Retina (tissue), 1 donor: ENCODE measurements around the gene CDH4.

ENCODE experiments used
- DNase-seq: peaks from one replicate; pipeline ENCODE4 v3.0.0-alpha.2; 2016

CDH4 gene

DNA sequence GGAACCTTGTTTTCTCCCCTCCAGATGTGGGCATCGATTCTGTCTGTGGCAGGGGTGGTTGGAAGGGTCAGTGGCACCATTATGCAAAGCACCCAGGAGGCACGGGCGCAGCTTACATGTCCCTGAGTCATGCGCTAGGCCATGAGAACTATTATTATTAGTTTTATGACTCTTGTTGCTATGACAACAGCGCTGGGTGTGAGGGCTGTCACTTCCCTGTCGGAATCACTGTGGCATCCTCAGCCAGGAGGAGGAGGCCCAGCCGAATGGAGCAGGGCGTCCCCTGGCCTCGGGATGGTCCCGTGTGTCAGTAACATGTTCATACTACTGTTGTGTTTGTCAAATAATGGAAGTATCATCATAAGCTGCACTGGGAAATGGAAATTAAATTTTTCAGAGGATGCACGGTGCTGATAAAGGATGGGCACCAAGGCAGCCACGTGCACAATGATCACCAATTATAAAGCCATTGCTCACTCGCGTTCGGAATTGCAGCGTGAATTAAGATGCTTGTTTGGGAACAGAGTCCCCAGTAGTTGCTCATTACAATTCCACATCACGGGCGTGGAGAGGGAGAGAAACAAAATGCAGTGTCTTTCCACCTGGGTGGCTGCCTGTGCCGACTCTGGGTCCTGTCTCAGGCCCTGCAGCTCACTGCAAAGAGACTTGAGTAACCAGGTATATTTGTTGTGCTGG, 247.9 kb downstream of the CDH4 start:
- DNase-seq: no peak

DNA sequence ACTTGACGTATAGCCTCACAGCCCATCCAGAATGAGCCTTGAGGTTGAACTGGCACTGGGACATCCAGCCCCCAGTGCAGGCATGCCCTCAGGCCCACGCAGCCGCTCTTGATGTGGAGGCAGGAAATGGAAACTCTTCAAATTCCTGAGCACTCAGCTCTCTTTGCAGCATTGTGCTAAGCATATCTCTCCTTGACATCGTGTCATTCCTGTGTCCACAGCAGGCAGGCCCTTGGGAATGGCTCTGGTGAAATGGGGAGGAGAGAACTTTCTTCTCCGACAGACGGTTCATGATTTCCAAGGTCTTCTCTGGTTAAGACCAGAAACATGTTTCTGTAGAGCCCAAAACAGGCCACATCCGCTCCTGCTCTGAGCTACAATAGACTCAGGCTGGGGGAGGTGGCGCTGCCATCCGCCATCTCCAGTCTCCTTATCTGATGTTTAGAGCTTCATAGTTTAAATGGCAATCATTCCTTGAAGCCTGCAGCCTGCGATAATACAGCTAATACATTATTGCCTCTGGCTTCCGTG, 248.8 kb downstream of the CDH4 start:
- no peak for DNase-seq

DNA sequence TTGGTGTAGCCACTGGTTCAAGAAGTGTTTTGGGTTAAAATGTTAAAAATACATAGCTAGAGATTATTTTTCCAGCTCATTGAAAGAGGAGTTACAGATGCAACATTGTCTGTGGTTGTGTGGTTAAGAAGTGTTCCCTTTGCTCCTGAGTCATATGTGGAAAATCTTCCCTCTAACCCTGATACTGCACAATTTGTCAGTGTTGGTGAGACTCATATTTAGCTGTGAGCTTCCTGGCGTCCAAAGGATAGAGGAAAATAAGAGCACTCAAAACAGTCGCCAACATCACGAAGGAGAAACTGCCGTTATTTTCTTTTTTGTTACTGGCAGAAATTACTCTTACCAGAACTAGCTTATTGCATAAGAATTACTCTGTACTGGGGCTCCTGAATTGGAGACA, 250.4 kb downstream of the CDH4 start:
- DNase-seq: no peak

DNA sequence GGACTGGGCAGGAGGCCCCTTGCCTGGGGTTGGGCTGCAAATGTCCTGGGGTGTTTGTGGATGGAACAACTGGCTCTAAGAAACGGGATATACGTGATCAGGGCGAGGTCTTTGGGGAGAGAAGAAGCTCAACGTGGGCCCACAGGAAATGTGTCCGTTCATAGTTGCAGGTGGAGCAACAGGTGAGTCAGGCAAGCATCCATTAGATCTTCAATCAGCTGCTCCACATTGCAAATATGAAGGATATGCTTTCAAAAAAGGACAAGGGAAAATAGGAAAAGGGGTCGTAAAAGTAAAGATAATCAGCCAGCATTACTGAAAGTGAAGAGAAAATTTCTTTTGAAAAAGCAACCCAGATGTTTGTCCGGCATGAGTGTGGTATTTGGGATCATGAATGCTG, 251.0 kb downstream of the CDH4 start:
- DNase-seq: no peak

DNA sequence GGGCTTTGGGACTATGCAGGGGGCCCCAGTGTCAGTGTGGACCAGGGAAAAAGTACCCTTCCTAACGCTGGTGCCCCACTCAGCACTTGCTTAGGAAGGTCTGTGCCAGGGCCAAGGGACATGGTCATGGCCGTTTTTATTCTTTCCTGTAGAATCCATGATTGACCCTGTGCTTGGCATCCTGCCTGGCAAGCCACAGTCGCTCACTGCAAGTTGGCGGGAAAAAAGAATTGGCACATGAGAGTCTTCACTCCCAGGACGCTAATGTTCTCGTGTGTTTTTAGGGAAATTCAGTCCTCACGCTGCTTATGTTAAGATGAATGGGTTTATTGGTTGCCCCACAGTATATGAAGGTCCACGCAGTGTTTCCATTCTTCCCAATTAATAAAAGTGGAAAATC, 253.4 kb downstream of the CDH4 start:
- no peak for DNase-seq

DNA sequence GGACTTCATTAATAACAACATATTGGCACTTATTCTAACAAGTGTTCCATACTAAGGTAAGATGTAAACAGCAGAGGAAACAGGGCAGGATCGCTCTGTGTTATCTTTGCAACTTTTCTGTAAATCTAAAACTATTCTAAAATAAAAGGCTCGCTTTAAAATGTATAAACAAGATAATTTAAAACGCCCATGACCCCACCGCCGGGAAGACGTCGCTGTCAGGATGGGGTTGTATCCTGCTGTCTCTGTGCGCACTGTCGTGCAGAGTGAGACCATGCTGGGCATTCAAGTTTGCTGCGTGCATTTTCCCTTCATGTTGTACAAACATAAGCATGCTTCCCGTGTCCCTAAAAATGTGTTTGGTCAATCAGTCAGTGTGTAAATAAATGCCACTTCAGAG, 255.7 kb downstream of the CDH4 start:
- no peak for DNase-seq

DNA sequence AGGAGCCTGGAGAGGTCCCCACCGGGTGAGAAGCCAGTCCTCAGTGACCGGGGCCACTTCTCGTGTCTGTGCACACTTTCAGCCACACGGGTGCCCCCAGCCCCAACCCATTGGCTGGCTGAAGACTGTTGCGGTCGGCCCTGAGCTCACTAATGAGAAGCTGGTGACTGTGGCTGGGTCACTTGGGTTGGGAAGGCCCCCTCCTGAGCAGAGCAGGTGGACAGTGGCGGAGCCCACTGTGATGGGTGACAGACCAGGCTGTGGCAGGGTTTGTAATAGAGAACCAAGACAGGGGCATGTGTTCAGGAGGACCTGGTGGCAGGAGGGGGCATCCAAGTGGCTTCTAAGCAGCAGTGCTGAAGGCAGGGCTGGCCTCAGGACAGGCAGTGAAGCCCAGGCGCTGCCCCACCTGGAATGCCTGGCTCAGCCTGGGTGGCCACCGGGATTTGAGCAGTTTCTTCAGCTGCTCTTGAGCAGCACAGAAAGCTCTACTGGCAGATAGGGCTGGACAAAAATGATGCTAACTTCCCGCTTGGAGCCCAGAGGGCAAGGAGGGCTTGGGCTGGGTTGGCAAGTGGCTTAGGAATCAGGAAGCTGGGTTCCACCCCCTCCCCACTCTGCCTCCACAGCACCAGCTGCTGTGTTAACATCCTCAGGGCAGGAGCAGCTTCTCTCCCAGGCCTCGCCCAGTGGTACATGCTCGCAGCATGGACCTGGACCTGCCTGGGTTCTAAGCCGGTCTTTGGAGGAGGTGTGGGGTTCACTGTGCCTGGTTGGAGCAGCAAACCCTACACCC, 256.4 kb downstream of the CDH4 start:
- no peak for DNase-seq

DNA sequence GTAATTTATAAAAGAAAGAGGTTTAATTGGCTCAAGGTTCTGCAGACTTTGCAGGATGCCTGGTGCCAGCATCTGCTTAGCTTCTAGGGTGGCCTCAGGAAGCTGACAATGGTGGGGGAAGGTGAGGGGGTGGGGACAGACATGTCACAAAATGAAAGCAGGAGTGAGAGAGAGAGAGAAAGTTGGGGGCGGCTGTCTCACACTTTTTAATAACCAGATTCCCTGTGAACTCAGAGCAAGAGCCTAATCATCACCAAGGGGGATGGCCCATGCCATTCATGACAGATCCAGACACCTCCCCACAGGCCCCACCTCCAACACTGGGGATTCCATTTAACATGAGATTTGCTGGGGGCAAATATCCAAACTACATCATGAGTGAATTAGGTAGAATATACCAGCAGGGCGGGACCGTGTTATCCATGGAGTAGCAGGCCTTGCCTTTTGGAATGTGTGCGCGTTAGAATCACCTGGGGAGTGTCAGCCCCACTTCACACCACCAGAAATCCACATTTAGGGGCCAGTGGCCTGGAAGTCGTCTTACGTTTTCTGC, 258.8 kb downstream of the CDH4 start:
- DNase-seq: no peak

DNA sequence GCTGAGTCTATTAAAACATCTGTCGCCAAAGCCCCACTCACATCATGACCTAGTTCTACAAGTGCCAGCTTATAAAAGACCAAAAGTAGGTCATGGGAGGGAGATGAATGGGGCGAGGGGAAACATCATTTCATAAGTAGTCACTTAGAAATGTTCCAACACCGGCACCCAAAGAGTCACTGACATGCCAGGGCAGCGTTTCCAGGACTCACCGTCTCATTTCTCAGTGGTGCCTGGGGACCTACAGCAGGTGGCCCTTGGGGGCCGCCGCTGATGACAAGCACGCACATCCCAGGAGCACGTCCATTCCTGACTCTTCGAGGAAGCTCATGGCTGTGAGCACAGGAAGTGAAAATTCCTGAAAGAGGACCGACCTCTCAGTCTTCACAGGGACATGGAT, 260.4 kb downstream of the CDH4 start:
- DNase-seq: no peak

DNA sequence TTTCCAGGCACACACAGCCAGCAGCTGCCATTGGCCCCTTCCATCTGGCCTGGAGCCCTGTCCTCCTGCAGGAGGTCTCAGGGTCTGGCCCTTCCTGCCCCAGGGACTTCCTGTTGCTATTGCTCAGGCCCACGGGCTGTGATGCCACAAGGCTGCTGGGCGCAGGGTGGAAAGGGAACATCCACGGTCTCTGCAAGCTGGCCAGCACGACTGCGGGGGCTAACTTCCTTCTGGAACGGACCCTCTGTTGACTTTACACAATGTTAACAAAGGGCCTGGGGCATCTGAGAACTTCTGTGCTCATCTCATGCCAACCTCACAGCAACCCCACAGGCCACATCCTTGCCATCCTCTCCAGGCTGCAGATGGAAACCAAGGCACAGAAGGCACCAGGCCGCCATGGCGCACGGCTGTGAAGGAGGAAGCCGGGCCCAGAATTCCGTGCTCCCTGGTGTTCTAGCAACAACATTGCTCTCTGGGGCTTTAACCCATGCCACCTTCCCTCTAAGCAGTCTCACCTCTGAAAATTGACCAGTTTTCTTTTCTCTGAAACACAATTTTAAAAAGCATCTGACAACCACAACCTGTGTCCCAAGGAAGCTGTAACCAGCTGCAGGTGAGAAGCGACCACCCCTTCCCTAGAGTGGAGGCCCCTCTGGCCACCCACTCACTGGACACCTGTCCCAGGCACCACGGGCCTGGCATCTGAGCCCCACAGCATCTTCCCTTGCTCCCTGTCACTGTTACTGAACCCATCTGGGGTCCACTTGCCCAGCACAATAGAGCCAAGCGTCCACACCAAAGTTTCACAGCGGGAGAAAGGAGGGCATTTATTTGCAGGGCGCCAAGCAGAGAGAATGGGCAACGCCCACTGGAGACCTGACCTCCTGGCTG, 261.3 kb downstream of the CDH4 start:
- DNase-seq: no peak

DNA sequence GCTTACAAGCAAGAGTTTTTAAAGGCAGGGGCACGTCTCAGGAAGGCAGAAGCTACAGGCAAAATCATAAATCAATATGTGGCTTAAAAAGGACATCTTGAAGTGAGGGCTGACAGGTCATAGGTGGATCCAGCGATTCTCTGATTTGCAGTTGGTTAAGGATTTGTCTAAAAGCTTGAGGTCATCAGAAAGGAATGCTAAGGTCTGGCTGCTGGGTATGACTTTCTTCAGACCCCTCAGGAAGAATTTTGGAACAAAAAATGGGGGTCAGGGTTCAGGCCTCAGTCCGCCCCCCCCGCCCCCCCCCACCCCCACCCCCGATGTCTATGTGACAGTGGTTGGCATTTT, 261.9 kb downstream of the CDH4 start:
- DNase-seq: no peak

DNA sequence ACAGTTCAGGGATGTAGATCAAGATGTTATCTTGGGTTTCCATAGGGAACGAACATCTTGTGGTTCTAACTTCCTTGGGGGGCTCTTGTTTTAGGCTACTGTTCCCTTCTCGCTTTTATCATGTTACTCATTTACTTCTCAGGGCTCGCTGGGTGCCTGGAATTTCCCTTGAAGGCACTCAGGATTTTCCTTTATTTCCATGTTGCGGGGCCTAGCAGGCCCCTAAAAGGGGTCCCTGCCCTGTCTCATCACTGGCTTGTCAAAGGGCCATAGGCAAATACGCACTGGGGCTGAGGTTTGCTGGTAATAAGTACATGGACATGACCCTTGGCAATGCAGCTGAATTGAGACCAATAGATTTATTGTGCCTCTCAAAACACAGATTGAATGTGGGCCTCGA, 262.3 kb downstream of the CDH4 start:
- DNase-seq: no peak

DNA sequence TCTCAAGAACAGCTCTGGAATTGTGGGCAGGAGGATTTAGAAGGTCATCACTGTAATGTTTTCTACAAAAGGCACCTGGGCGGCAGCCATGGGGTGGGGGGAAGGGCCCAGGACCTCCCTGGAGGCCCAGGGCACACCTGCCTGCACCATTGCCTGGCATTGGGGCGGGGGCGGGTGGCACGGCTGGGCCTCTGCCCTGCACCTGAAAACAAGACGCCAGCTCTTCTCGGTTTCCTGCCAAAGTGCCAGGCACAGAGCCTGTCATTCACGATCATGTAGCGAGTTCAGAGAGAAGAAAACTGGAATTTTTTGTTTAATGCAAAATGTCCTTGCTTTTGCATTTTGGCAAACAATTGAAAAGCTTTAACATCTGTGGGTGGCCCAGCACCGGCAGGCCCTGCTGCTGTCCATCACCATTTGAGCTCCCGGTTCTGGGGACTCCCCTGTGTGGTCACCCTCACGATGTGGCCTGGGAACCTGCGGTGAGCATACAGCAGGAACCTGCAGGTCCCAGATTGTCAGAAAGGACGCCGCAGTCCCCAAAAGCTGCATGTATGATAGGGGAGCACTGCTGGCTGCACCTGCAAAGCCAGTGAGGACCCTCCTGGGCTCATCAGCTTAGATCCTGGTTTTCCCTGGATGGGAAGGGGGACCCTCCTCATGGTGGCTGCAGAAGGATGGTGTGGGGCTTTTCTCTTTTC, 262.9 kb downstream of the CDH4 start:
- no peak for DNase-seq

DNA sequence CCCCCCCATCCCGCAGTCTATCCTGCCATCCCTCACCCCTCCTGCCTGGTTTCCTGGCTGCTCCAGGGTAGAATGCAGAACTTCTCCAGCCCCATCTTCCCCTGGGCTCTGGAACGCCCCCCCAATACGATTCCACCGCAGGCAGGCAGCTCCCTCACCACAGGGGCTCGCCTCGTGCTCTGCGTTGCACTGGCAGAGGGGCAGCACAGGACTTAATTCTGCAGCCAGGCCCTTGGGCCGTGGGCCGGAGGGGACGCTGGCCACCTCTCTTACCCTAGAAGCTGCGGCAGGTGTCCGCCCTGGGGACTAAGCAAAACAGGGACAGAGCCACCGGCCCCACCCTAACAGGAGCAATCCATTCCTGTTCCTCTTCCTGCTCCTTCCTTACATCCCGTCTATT, 263.9 kb downstream of the CDH4 start:
- no peak for DNase-seq

DNA sequence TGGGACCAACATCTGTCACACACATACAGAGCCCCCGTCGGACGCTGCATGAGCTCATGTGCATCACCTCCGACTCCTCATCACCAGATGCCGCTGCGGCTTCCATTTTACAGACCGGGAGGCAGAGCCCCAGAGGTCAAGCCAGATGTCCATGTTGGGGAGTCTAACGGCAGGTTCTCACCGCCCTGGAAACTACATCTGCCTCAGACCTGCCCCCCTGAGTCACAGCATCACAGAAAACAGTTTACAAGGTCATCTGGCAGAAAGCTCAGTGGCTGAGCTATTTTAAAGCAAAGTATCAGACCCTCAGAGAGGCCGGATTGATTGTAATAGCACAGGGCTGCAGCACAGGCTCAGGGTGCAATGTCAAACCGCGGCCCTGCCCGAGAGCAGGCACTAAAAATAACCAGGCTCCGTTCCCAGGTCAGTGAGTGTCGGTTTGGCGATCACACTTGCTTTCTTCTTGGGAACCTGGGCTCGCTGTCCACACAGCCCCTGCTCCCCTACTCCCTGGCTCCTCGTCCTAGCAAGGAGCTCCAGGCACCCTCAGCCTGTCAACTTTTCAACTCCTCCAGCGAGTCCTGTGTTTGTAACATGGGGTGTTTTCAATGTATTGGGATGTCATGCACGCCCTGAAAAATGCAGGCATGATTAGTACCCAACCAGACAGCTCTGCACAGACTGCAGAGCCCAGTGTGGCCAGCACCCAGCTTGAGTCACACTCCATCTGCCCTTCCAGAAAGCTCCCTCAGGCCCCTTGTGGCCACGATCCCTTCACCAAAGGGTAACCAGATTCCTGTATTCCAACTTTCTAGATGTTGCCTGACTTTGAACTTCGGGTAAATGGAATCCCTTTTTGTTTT, 264.5 kb downstream of the CDH4 start:
- no peak for DNase-seq

DNA sequence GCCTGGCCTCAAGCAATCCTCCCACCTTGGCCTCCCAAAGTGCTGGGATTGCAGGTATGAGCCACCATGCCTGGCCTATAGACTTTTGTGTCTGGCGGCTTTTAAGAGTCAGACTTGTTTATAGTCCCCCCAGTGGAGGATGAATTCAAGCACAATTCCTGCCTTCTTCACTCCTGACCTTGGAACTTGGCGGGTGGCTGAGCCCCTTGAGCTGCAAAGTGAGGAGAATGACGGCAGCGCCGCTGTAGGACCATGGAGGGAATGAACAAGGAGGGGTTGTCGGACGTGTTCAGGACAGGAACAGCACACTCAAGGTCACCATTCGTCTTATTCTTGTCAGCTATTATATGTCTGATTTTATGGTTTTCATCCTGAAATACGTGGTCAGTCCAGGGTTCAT, 265.4 kb downstream of the CDH4 start:
- no peak for DNase-seq

DNA sequence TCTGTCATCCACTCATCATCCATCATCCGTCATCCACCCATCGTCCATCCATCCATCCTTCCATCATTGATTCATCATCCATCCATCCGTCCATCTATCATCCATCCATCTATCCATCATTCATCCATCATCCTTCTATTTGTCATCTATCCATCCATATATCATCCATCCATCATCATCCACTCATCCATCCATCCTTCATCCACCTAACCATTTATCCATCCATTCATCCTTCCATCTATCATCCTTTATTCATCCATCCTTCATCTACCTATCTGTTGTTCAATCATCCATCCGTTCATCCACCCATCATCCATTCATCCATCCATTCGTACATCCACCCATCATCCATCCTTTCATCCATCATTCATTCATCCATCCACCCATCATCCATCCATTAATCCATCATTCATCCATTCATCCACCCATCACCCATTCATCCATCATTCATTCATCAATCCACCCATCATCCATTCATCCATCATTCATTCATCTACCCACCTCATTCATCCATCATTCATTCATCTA, 266.4 kb downstream of the CDH4 start:
- no peak for DNase-seq

DNA sequence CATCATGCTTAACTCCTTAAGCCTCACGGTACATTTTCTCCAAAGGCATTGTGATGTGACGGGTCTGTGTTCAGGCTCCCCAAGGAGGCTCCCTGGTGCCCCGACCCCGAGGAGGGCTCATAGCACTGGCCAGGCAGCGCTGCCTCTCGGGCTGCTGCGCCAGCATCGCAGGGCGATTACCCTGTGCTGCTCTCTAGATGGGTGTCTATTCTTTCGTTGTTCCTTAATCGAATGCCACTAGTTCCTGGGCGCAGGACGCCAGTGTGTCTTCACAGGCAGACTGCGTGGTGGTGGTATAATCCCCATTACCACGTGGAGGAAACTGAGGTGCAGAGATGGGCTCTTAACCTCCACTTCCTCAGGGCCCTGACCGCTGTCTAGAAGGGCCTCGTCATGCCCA, 267.4 kb downstream of the CDH4 start:
- no peak for DNase-seq

DNA sequence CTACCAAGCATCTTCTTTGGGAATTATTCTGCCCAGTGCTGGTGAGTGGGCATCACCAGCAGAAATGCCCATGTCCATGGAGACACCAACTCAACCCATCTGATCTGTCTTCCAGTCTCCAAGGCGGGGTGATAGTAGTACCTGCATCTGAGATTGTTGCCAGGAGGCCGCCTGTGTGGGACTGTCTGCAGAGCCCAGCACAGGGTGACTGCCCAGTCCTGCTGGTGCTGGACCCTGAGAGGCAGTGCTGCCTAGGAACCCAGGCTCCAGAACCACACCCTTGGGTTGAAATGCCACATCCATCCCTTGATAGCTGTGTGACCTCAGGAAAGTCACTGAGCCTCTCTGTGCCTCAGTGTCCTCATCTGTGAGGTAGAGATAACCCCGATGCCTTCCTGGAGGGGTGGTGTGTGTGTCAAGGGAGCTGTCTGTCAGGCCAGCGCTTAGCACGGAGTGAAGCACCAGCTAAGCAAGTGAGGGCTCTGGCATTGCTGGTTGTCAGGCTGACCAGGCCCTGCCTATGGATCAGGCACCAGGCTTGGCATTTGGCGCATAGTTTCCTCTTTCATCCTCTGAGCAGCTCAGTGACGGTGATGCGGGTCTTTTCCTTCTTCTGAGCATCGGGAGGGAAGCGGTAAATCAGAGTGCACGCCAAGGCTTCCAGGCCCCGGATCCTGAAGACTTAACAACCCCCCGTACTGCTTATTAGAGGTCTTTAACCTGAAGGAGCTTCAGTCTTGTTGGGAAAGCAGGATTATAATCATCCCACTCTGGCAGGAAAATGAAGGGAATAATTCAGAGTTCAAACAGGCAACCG, 268.2 kb downstream of the CDH4 start:
- DNase-seq: no peak

DNA sequence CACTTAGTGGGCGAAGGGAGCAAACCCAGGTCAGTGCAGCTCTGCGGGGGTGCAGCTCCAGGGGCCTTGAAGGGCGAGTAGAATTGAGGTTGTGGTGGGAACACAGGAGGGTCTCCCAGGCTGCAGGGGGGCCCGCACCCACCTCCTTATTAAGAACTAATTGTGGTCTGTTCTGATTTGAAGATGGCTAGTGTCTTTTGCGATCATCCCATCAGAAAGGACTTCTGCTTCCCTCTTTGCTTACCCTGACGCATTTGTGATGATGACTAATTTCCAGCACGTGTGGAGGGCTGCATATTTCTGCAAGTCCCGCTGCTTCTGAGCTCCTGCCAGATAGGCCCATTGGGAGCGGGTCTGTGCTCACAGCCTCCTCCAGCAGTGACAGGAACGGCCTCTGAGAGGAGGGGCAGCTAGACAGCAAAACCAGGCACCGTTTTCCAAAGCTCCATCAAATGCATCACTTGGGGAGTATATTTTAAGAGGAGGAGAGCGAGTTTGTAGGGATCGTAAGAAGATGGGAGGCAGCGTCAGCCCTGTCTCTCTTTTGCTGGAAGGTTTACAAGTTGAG, 268.9 kb downstream of the CDH4 start:
- no peak for DNase-seq
